IPS-18c (cell line): ENCODE data around the gene CLRN1.

Experiments
- H3K4me3 ChIP-seq: 2 replicates; pipeline ENCODE4 v1.7.0; 2013; ENCODE audit warnings: low read depth, mild to moderate bottlenecking, low read length, moderate library complexity; ENCODE audit not compliant: insufficient read depth
- H3K9me3 ChIP-seq: one replicate; pipeline ENCODE4 v1.6.1; 2013; ENCODE audit warnings: mild to moderate bottlenecking, low read length, moderate library complexity; ENCODE audit not compliant: control insufficient read depth, insufficient read depth

Gene CLRN1, protein sequence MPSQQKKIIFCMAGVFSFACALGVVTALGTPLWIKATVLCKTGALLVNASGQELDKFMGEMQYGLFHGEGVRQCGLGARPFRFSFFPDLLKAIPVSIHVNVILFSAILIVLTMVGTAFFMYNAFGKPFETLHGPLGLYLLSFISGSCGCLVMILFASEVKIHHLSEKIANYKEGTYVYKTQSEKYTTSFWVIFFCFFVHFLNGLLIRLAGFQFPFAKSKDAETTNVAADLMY

DNA sequence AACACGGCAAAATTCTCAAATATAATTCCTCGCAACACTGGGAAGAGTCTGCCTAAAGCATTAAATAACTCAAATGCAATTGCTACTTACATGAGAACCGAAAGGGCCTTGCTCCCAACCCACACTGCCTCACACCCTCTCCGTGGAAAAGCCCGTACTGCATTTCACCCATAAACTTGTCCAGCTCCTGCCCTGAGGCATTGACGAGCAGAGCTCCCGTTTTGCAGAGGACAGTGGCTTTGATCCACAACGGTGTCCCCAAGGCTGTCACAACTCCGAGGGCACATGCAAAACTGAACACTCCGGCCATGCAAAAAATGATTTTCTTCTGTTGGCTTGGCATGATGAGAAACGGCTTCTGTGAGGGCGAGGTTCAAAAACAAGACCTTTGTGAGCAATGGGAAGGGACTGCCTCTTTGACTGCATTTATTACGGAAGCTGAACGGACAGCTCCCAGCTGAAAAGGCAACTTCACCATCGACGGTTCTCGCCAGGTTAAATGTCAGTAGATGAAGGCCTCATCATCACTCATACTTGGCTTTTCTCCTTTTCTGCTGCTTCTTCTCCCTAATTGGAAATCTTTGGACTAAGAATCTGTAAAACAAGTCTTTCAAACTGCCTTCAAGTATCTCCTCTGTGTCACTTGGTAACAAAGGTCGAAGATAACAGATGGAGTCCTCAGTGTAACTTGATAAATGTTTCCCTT is at the start of gene CLRN1:
Gene CLRN1, minus strand, starts transcription at position 362 of the 706 bp plus-strand sequence. Its CDS starts 19 bp downstream, at position 343.
- no peak within 1 kb of the TSS for H3K4me3 ChIP-seq
- peaks cover 2% of the 10 kb centered on the region for H3K9me3 ChIP-seq

DNA sequence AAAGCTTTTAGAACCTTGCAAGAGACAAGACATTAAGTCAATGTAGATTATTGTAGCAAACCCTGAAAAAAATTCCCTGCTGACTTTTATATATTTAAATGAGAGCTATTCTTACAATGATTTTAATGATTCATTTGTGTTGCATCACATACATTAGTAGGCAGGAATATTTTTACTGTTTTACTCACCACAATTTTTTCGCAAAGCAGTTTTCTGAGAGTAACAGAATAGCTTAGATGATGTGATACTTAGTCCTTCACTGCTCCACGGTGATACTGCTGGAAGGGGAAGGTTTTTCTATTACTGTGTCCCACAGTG is 43.9 kb upstream of the CLRN1 start:
- Histone ChIP-seq H3K4me3 (no peak overlapping the region), H3K9me3 (no peaks in the 10 kb centered on the region)

DNA sequence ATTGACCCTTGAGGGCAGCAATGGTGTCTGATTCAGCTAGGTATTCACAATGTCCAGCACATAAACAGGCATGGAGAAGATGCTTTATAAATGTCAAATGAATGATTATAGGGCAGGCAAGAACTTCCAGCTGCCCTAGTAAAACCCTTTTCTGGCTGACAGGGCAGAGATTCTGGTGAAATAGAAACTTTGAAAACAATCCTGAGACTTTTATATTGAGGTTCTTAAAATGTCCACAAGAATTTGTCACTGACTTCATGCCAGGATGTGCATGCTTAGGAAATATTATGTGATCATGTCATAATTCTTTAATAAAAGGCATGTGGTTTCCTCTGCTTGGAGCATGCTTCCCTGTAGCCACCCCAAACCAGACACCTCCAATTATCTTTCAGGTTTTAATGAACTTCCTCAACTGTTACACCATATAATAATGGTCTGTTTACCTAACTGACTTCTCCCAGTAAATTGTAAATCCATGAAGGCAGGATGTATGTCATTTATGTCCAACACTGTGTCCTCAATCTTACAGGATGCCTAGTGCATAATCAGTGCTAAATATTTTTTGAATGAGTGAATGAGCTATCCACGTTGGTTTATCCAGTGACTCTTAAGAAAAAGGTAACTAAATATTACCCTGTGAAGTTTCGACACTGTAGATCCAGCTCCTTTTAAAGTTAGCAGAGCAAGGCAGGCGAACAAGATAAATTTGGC is 43.4 kb upstream of the CLRN1 start:
- no peaks in the 10 kb centered on the region for H3K9me3 ChIP-seq
- H3K4me3 ChIP-seq, result no peak overlapping the region

DNA sequence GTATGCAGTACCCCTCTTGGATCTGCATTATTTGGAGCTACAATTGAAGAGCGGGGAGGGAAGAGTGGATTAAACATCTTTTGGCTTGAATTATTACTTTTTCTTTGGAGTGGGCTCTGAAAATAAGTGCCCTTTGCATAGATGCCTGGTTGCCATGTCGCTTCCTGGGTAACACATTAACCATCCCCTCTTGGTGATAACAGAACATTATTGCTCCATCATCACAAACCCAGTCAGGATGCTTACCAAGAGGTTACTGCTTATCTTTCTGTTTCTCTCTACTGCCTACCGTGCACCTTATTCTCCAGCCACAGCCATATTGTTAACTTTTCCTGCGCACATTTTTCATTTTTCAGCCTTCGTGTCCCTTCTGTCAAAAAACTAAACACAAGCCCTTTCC is 42.7 kb upstream of the CLRN1 start:
- no peak overlapping the region for H3K4me3 ChIP-seq
- no peaks in the 10 kb centered on the region for H3K9me3 ChIP-seq

DNA sequence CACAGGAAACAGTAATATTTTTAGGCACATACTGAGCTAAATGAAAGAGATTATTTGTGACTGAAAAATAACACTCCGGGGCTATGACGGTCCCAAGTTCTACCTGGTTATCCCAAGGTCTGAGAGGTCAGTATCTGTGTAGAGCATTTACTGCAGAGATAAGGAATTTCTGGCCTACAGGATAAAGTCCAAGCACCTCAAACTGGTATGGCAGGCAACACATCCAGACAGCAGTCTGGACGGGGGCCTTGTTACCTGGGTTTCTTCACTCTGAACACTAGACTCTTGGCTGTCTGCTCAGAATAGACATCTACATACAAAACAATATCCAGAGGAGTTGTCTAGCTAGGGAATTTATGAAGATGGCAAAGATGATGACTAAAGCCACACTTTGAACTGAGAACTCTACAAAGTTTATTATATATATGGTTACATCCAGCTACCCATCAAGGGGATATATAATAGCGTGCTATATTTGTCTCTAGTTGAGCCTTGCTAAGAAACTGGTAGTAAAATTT is 42.0 kb upstream of the CLRN1 start:
- Histone ChIP-seq H3K4me3 (no peak overlapping the region), H3K9me3 (no peaks in the 10 kb centered on the region)

DNA sequence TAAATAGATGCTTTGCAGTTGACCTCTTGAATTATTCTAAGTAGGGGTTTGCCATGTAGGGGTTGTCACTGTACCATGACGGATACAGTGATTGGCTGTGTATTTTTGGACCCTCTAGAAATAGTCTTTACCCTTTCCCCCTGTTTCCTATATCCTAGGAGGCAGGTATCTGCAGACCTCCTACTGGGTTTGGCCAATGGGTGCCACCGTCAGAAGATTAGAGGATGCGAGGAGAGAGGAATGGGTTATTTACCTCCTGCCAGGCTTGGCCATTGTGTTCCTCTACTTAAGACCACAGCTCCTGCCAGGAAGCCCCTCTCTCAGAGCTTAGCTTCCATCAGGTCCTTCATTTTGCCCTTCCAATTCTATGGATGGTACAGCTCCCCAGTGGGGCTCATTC is 40.2 kb upstream of the CLRN1 start:
- Histone ChIP-seq H3K9me3 (no peaks in the 10 kb centered on the region), H3K4me3 (no peak overlapping the region)

DNA sequence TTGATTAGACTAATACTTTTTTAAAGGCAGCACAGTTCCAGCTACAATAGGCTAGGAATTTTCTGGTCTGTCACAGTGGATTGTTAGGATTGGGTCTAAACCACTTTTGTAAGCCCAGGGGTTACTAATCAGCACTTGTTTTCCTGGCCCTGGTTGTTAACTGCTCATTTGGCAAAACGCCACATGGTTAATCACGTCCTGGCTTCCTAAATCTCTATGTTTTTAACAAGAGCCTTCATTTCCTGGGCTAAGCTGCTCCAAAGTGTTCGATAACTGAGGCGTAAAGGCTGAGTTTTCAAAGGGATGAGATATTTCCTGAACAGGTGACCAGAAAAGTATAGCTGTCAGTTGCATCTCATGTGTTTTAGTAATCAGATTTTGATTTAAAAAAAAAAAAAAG is 38.9 kb upstream of the CLRN1 start:
- Histone ChIP-seq H3K4me3 (no peak overlapping the region), H3K9me3 (no peaks in the 10 kb centered on the region)

DNA sequence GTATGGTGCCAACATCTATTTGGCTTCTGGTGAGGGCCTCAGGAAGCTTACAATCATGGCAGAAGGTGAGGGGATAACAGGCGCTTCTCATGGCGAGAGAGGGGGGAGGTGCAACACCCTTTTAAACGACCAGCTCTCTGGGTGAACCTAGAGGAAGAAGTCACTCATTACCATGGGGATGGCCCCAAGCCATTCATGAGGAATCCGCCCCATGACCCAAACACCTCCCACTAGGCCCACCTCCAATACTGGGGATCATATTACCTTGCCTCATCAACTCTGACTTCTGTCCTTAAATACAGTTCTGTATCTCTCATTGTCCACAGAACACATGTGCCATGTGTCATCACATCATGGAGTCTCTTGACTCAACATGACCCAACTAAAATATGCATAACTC is 37.5 kb upstream of the CLRN1 start:
- Histone ChIP-seq H3K9me3 (no peaks in the 10 kb centered on the region), H3K4me3 (no peak overlapping the region)

DNA sequence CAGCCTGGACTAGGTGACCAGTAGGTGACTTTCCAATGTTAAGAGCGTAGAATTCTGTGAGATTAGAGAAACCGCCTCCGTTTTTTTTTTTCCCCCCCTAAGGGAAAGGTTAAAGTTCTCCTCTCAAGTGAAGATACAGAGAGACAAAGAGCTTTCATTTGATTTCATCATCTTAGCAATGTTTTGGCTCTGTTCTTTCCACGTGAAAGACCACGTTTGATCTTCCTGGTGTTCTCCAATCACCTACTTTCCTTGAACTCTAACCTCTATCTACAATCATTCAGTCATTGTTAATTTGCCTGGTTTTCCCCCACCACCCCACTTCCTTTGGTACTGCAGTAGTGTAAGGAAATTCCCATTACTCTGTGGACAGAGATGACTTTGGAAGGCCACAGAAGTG is 36.9 kb upstream of the CLRN1 start:
- no peak overlapping the region for H3K4me3 ChIP-seq
- H3K9me3 ChIP-seq, result no peaks in the 10 kb centered on the region

DNA sequence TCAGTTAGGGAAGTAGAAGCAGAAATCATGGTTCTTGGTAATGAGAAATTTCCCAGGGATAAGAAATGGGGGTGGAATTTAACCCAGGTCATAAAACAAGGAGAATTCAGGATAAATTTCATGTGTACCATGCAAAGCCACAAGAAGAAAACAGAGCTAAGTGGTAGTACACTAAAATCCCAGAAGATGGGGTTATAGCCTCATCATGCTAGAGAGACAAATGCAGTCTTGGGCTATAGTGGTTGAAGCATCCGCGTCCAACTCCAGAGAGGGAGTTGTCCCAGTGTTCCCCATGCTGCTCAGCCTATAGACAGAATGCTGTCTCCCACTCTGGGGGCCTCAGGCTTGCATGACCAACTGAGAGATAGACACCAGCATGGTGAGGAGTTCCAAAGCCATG is 36.2 kb upstream of the CLRN1 start:
- Histone ChIP-seq H3K9me3 (no peaks in the 10 kb centered on the region), H3K4me3 (no peak overlapping the region)

DNA sequence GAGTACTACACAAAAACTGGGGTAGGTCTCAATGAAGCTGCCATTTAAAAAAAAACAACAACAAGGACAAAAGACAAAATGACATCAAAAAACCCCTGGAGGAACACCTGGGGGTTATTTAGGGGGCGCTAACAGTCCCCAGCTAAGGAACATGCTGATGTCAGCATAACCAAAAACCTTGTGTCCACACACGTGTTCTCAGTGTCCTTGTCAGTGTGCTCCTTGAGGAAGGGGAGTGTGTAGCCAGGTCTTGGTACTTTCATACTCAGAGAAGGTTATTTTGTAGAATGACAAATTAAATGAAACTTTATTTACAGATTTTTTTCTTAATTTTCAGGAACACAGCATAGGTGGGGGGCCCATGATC is 31.2 kb upstream of the CLRN1 start:
- peaks cover 4% of the 10 kb centered on the region for H3K9me3 ChIP-seq
- no peak overlapping the region for H3K4me3 ChIP-seq

DNA sequence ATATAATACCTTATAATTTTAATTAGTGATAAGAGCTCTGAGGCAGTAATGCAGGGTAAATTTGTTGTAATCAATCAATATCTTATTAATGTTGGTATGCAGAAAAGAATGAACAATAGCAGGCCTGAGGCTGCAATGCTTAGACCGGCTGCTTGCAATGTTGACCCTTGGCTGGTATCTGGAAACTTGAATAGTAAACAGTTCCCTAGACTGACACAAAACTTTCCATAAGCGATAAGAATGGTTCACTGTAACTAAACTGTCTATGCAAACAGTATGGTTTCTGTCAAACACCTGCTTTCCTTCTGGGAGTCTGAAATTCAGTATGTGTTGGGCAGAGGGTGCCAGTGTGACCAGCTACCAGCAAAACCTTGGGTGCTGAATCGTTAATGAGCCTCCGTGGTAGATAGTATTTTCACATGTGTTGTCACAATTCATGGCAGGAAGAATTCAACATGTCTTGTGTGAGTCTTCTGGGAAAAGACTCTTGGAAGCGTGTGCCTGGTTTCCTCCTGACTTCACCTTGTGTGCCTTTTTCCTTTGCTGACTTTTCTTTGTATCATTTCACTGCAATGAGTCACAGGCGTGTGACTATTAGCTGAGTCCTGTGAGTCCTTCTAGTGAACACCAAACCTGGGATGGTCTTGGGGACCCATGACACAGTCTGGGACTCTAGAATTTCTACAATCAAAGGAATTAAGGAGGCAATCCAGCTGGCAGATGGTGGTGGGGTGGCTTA is 30.7 kb upstream of the CLRN1 start:
- peaks cover 4% of the 10 kb centered on the region for H3K9me3 ChIP-seq
- no peak overlapping the region for H3K4me3 ChIP-seq

DNA sequence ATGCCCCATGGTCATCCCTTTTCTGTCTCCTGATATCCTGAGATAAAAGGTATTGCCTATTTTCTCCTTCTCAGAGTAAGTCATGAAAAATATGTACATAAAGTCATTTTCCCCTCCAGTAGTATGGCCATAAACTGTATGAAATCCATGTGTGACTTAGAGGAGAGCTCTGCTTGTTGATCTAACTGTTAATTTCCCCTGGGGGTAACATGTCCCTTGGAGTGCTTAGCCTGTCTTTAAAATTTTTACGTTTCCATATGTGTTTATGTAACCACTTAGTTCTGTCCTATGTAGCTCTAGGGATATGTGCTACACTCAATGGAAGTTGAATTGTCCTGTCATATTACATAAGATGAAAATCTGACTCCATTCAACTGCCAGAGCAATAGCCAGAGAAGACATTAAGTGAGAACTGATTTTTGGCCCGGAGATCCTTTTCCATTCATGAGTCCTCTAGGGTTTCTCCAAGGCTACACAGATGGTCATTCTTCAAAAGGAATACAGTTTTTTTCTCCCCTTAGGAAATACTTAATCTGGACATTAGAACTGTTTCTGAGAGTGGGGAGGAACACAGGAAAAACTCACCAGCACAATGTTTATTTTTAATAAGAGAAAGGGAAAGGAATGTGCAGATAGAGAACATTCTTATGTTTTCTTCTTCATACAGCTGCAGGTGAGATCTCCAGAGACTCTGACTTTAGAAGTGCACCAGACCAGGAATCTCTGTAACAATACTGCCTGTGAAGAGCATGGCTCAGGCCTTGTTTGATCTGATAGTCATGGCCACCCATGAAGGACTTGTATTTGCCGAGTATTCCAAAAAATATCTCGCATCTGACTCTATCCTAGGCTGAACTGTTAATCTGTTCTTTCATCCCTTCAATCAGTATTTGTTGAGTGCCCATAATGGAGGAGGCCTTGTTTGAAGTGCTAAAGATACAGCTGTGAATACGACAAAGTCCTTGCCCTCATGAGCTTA is 29.8 kb upstream of the CLRN1 start:
- no peak overlapping the region for H3K4me3 ChIP-seq
- H3K9me3 ChIP-seq, result peaks cover 4% of the 10 kb centered on the region

DNA sequence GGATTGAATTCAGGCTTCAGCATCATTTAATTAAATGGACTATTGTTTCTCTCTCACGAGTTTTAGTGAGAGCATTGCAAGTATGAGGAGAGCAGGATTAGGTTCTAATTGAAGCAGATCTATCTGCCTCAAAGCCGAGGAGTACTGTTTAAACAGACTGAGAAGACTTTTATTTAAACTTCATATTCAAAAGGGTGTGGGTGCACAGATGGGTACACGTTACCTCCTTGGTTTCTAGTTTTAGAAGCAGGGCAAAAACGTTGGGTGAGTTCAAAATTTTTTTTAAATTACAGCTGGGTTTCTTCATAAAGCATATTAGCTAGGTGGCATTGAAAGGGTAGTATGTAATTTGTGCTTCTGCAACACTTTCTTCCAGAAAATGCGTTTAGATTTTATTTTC is 26.5 kb upstream of the CLRN1 start:
- Histone ChIP-seq H3K4me3 (no peak overlapping the region), H3K9me3 (peaks cover 4% of the 10 kb centered on the region)

DNA sequence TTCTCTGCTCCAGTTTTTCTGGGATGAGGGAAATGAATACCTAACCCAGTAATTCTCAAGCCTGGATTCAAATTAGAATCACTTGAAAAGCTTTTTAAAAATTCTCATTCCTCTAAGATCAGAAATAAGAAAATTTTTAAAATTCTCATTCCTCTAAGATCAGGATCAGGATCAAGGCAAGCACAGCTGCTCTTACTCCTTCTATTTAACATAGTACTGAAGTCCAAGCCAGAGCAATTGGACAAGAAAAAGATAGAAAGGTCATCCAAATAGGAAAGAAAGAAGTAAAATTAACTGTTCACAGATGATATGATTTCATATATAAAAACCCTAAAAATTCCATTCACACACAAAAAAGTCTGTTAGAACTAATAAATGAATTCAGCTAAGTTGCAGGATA is 24.2 kb upstream of the CLRN1 start:
- H3K4me3 ChIP-seq, result no peak overlapping the region

DNA sequence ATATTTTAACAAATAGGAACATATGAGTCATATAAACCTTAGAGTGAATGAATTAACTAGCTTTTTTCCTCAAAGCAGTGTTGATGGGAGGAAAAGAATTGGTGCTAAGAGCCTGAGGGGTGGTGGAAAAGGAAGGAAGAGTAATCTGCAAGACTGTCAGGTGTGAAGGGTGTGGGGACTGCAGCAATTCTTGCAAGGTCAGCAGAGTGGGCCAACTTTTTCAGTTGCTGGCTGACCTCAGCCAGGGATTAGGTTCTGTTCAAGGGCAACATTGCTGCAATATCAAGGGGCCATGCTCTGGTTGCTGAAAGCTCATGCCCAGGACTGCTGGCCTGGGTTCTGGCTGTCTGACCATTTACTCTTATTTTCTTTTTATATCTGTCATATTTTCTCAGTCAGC is 23.0 kb upstream of the CLRN1 start:
- Histone ChIP-seq H3K4me3 (no peak overlapping the region), H3K9me3 (no peaks in the 10 kb centered on the region)

More for the DNA sequence above, 24.2 kb upstream of the CLRN1 start:
- H3K9me3 ChIP-seq, result no peaks in the 10 kb centered on the region

DNA sequence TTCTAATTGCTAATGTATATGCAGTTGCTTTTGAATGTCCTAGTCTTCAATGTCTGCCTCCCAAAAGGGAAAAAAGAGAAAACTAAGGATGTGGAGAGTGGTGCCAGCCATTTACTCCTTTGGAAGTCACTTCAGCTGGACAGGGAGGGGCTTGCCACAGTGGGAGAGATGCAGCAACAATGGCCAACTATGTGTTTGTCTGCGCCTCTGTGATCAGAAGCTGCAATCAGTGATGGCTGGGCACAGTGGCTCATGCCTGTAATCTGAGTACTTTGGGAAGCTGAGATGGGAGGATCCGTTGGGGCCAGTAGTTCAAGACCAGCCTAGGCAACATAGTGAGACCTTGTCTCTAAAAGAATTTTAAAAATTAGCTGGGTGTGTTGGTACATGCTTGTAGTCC is 16.7 kb upstream of the CLRN1 start:
- no peak overlapping the region for H3K4me3 ChIP-seq
- H3K9me3 ChIP-seq, result no peaks in the 10 kb centered on the region
